HG02885 (cell line): ENCODE results near the gene BICD1.
A peak's percentile ranks its signal among the peaks of the same experiment; 100 is the strongest.

ENCODE experiments used
- ATAC-seq: cut with Tn5 transposase; IDR thresholded peaks from one replicate; pipeline ENCODE4 v1.9.1; 2021; ENCODE audit warnings: mild to moderate bottlenecking; ENCODE audit not compliant: unreplicated experiment, poor library complexity

BICD1 gene

DNA sequence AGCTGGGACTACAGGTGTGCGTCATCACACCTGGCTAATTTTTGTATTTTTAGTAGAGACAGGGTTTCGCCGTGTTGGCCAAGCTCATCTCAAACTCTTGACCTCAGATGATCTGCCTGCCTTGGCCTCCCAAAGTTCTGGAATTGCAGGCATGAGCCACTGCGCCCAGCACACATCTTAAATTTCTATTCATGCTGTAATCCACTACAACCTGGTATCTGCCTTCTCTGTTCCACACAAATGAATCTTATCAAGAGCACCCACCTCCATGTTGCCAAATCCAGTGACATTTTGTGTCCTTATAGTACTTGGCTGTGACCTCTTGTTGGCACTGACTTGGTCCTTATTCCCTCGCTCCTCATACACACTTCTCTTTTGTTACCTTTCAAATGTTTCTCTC lies 5.8 kb upstream of the BICD1 start:
- no peak for ATAC-seq

GRCh38 chr12:32102234-32102633 lies 4.4 kb upstream of the BICD1 start:
- no peak for ATAC-seq

DNA sequence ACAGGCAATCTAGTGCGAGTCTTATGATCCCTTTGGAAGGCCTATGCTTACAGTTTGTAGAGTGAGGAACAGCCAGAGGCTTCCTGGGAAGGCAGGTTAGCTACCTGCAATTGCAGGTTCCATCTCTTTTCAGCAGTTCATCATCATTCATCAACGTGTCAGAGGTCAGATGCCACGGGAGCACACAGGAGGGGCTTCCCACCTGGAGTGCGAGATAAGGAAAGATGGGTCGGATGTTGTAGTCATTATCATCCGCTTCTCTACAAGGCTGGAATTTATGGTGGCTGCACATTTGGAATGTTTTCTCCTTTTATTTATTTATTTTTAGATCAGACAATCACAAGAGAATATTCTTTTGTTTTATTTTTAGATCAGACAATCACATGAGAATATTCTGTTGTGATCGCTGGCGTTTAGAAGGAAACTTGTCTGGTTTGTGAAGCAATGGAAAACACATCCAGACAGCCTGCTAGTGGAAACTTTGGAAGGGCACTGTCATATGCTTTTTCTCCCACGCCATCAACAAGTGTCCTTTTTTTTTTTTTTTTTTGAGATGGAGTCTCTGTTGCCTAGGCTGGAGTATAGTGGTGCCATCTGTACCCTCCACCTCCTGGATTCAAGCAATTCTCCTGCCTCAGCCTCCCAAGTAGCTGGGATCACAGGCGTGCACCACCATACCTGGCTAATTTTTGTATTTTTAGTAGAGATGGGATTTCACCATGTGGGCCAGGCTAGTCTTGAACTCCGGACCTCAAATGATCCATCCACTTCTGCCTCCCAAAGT lies 1.9 kb upstream of the BICD1 start:
- ATAC-seq: no peak

DNA sequence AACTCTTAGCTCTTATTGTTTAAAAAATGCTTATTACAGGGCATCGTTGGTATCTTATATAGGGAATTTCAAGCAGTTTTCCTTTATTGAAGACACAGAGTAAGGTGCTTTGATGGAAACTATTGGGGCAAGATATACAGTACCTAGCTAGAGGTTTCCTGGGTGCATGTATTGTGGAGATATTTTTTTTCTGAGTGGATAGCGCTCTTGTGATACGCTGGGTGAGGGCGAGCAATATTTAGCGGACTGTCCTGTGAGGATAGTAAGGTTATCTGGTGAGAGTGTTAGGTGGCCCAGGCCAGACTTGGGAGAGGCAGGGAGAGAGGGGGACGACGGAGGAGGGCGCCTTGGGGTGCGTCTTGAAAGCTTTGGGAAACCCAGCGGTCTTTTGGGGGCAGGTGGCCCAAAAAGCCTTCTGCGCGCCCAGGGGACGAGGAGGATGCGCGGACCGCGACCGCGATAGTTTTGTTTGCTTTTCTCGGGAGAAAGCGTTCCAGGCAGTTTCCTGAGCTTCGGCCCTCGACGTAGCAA lies 596 bp upstream of the BICD1 start:
- ATAC-seq: no peak

DNA sequence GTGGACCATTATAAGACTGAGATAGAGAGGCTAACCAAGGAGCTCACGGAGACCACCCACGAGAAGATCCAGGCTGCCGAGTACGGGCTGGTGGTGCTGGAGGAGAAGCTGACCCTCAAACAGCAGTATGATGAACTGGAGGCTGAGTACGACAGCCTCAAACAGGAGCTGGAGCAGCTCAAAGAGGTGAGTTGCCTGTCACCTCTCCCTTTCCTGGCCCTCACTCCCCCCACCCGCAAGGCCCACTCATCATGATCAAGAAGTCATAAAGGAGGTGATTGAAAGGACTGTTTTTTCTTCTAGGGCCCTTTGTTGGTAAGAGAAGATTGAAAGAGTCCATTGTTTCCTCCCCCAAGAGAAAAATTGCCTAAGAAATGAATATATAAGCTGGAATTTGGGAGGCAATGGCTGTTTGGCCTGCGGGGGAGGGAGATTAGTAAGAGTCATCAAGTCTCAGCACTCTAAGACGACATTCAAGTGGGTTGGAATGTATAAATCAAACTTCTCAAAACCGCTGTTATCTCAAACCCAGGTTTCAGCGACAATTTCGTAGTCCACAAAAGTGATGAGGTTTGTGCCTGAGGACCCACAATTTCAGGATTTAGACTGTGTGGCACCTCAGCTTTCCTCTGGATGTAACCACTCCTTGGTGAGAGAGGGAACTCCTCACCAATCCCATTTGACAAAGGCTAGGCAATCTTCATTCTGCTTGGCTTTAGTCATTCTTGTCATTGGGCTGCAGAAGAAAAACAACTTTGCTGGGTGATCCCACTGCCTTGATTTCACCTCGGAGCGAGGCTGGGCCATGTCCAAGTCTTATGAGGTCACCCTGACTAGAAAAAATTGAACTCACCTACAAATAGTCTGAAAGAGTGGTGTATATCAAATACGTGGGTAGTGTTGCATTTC lies 966 bp downstream of the BICD1 start:
- peak; percentile 13 for ATAC-seq

DNA sequence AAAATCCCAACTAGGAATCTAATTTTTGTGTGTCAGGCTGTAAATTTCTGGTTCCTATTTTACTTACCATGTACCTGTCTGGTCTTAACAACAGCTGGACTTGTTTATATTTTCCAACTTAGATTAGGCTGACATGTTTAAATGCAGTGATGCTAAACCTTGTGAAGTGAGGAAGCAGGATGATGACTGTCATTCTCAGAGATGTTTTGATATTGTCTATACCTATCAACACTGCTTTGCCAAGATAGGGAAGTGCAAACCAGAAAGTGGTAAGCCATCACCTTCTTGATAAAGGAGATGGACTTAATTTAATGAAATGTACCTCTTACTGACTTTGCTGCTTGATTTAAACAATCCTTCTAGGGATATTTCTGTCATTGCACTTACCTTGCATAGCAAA lies 2.1 kb downstream of the BICD1 start:
- ATAC-seq: no peak

DNA sequence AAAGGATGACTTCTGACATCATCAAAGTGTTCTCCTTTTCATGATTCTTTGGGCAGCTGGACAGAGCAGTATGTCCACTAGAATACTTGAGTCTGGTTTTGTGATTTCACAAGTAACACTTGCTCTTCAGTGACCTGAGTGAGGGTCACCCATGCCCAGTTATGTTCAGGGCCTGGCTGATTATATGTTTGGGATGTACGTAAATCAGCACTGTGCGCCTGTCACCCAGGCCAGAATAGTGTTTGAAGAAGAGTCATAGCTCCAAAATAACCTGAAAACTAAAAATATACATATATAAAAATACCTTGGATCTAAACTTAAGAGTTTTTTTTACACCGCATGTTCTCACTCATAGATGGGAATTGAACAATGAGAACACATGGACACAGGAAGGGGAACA lies 3.8 kb downstream of the BICD1 start:
- no peak for ATAC-seq

DNA sequence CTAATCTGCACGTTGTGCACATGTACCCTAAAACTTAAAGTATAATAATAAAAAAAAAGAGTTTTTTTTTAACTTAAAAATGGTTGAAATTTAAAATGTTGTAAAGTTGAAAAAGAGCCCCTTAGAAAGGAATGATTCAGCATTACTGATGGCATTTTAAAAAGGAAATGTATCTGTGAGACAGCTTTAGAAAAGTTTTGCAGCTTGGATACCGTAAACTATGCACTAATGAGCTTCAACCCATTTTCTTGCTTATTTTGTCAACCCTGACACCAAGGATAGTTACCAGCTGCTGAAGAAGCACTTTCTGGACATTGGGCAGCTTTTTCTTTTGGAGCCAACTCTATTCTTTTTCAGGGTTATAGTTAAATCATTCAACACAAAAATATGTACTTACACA lies 4.3 kb downstream of the BICD1 start:
- no peak for ATAC-seq

DNA sequence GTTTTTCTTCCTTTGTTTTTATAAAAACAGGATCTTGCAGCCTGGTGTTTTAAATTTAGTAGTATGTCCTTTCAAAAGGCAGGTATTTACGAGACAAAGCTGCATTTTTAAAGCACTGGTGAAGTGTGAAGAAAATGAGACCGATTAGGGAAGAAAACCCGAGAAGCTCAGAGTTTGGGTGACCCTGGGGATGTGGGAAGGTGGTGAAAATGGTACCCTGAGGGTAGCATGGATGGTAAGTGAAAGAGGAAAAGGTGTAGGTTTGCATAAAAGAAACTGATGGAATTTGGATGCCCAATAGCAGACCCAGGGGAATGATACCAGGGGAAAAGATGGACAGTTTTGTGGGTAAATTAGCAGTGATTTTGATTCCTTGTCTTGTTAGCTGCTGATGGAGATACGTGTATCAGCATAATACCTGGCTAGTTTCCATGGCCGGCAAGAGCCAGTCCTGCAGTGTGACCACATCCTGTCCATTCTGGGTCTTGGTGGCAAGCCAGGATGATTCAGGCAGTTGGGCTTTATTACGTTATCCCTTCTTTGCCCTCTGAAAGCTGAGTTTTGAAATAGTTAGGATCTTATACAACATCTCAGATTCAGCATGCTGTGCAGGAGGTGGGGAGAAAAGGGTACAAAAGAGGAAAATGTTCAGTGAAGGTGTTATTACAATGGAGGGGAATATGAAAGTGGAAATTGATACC lies 8.9 kb downstream of the BICD1 start:
- ATAC-seq: peak; percentile 41

DNA sequence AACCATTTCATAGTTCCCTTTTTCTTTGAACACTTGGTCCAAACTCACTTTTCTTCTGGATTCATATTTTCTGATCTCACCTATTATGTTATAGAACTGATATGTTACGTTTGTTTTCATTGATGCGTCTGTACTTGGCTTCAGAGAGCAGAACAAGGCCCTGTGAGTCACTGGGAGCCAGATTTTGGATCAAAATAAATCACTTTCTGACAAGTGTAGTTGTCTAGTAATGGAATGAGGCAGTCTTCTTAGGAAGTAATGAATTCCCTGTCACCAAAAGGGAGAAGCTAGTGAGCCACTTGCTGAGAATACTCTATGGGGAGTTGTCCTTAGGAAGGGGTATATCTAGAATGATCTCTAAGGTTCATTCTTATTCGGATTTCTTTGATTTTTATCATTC lies 10.2 kb downstream of the BICD1 start:
- no peak for ATAC-seq

- no peak for ATAC-seq
Observed at GRCh38 chr12:32117316-32117715, 10.7 kb downstream of the BICD1 start.

DNA sequence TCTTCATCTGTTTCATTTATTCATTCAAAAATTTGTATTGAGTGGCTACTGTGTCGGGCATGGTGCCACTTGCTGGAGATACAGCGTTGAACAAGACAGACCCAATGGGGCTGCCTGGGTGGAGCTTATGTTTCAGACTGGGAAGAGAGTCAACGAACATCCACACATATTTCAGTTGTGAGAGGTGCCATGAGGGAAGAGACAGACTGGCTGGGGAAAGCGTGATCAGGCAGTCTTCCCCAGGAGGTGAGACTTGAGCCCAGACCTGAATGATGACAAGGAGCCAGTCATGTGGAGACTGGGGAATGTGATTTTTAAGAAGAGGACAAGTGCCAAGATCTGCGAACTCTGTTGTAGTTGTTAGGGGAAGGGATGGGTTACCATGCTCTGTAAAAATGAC lies 12.2 kb downstream of the BICD1 start:
- ATAC-seq: no peak

GRCh38 chr12:32120419-32120818 lies 13.8 kb downstream of the BICD1 start:
- peak; percentile 88 for ATAC-seq

DNA sequence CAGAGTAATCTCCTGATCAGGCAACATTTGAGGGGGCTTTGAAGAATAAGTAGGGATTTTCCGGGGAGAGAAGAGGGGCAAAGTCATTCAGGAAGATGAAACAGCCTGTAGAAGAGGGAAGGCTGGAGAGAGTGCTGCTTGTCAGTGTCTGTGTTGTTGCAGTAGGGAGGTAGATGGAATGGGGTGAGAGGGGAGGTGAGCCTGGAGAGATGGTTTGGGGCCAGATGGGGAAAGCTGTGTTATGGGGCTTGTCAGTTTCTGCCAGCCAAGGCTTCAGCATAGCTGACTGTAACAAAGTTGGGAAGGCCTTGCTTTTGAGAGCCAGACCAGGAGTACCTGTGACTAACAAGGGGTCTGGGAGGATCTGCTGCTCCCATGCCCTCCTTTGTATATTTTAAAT lies 18.0 kb downstream of the BICD1 start:
- no peak for ATAC-seq

- no peak for ATAC-seq
Observed at GRCh38 chr12:32125455-32126084, 18.9 kb downstream of the BICD1 start.

DNA sequence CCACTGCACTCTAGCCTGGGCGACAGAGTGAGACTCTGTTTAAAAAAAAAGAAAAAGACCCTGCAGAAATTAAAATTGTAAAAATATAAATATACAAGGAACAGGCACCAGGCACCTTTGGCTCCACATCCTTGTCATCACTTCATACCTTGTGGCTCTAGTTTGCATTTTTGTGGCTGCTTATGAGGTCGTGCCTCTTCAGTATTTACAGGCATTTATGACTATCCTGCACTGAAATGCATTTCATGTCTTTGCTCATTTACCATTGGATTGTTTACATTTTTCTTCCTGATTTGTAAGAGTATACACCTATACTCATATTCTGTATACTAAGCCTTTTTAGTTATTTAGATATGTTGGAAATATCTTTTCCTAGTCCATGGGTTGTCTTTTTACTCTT lies 20.1 kb downstream of the BICD1 start:
- ATAC-seq: no peak

- ATAC-seq: no peak
Observed at GRCh38 chr12:32131666-32132065, 25.0 kb downstream of the BICD1 start.

DNA sequence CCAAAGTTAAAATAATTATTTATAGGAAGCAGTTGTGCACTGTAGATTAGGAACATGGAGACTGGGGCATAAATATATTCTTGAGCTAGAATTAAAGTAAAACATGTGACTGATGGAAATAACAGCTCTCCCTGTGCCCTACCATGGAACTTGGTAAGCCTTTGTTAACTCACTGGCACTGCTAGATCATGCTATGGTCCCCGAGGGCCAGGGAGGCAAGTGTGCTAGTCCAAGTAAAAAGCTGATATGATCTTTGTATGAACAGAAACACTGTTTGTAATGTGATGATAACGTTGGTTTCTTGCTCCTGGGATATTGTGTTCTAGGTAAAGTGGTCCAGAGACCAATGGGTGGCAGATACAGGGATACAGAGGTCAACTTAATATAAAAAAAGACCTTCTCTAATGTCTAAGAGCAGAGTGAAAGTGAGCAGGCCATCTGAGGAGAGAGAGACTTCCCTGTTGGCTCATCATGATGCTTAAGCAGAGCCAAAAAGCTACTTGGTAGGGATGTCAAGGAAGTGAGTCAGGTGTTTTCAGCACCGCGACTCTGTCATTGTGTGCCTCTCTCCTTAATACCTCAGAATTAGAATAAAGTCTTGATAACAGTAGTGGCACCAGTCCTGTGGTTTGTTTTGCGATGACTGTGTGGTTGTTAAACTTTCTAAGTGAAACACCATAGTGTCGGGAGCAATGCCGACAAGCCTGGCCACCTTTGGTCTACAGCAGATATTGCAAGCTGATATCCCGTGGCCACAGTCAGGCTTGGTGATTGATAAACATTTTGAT lies 27.6 kb downstream of the BICD1 start:
- peak; percentile 65 for ATAC-seq

DNA sequence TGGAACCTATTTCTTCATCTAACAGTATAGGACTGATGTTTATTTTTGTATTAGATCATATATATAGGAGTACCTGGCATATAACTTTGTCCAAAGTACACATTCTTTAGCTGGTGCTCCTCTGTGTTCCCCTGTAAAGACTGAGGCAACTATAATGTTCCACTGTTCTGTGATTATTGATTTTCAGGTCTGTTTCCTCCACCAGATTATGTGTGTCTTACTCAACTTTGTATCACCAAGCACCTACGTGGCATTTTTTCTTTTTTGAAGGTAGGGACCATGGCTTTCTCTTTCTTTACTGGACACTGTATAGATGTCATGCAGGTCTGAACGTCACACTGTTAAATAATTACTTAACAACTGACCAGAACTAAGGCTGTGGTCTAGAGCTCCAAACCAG lies 29.3 kb downstream of the BICD1 start:
- no peak for ATAC-seq

DNA sequence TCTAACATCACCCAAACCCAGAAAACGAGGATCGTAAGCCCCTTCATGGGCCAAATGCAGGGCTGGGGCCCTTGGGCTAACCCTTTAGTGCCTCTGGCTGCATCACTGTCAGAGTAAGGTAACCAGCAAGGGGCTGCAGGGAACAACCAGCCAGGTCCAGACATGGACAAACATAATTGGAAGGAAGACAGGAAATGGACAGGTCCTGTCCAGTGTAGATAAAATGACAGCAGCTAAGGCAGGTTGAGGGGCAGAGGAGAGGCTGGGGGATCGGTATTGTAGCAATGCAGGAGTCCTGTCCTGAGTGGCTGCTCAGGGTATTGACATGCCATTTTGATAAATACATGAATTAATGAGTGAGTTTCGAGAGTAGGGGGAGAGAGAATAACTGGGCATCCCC lies 29.8 kb downstream of the BICD1 start:
- ATAC-seq: no peak
